H9 (cell line): Measurements from ENCODE around the gene MON2. TPM values are rescaled to one million over a fixed set of nuclear protein-coding genes. Genes with fewer than 3 reads are reported as not detected.

Source experiments
- DNase-seq: peaks from one replicate; pipeline ENCODE4 v3.0.0-alpha.2; 2017
- H2AFZ ChIP-seq: one replicate; pipeline ENCODE4 v1.6.1; 2013; ENCODE audit warnings: mild to moderate bottlenecking, low read length, control low read depth, moderate library complexity
- H2AK5ac ChIP-seq: 2 replicates; pipeline ENCODE4 v1.6.1; 2013; ENCODE audit warnings: low read length, control low read depth, mixed read lengths; ENCODE audit not compliant: insufficient read length
- H2BK120ac ChIP-seq: one replicate; pipeline ENCODE4 v1.6.1; 2013; ENCODE audit warnings: low read depth, mild to moderate bottlenecking, low read length, control low read depth, inconsistent platforms; ENCODE audit not compliant: poor library complexity, severe bottlenecking
- H2BK12ac ChIP-seq: 2 replicates; pipeline ENCODE4 v1.6.1; 2013; ENCODE audit warnings: low read length, control low read depth, mixed read lengths, low read depth; ENCODE audit not compliant: insufficient read length
- H2BK15ac ChIP-seq: 2 replicates; pipeline ENCODE4 v1.6.1; 2013; ENCODE audit warnings: low read depth, low read length, control low read depth
- H2BK20ac ChIP-seq: one replicate; pipeline ENCODE4 v1.6.1; 2013; ENCODE audit warnings: low read depth, mild to moderate bottlenecking, low read length, control low read depth, inconsistent platforms; ENCODE audit not compliant: poor library complexity, severe bottlenecking
- H2BK5ac ChIP-seq: 2 replicates; pipeline ENCODE4 v1.6.1; 2013; ENCODE audit warnings: low read length, control low read depth, mixed read lengths; ENCODE audit not compliant: insufficient read length
- H3K14ac ChIP-seq: 2 replicates; pipeline ENCODE4 v1.6.1; 2013; ENCODE audit warnings: low read length, control low read depth; ENCODE audit not compliant: insufficient read depth
- H3K18ac ChIP-seq: 2 replicates; pipeline ENCODE4 v1.6.1; 2013; ENCODE audit warnings: low read depth, mild to moderate bottlenecking, mixed read lengths, low read length, control low read depth; ENCODE audit not compliant: insufficient read length
- H3K23ac ChIP-seq: 2 replicates; pipeline ENCODE4 v1.6.1; 2013; ENCODE audit warnings: low read length, control low read depth, mixed read lengths, low read depth; ENCODE audit not compliant: insufficient read length
- H3K23me2 ChIP-seq: 2 replicates; pipeline ENCODE4 v1.6.1; 2013; ENCODE audit warnings: low read depth, mild to moderate bottlenecking, mixed read lengths, low read length, control low read depth; ENCODE audit not compliant: insufficient read length, poor library complexity, severe bottlenecking
- H3K27ac ChIP-seq: 2 replicates; pipeline ENCODE4 v1.5.1; 2013; ENCODE audit warnings: low read length, control low read depth, mixed read lengths, low read depth; ENCODE audit not compliant: insufficient read length
- H3K27me3 ChIP-seq: 2 replicates; pipeline ENCODE4 v1.6.1; 2013; ENCODE audit warnings: low read length, control low read depth, inconsistent platforms; ENCODE audit not compliant: insufficient read depth
- H3K4ac ChIP-seq: 2 replicates; pipeline ENCODE4 v1.6.1; 2013; ENCODE audit warnings: low read depth, mild to moderate bottlenecking, control low read depth, inconsistent platforms, low read length, moderate library complexity
- H3K4me1 ChIP-seq: 2 replicates; pipeline ENCODE4 v1.6.1; 2013; ENCODE audit warnings: low read length, control low read depth, inconsistent platforms; ENCODE audit not compliant: insufficient read depth
- H3K4me2 ChIP-seq: 2 replicates; pipeline ENCODE4 v1.6.1; 2013; ENCODE audit warnings: low read length, control low read depth, mixed read lengths; ENCODE audit not compliant: insufficient read length, insufficient read depth
- H3K56ac ChIP-seq: 2 replicates; pipeline ENCODE4 v1.6.1; 2013; ENCODE audit warnings: low read depth, mild to moderate bottlenecking, mixed read lengths, low read length, control low read depth; ENCODE audit not compliant: insufficient read length
- H3K79me1 ChIP-seq: 2 replicates; pipeline ENCODE4 v1.6.1; 2013; ENCODE audit warnings: low read depth, mild to moderate bottlenecking, moderate library complexity, low read length, control low read depth, inconsistent platforms; ENCODE audit not compliant: insufficient read depth, poor library complexity, severe bottlenecking
- H3K79me2 ChIP-seq: 2 replicates; pipeline ENCODE4 v1.6.1; 2013; ENCODE audit warnings: low read length, control low read depth, inconsistent platforms; ENCODE audit not compliant: insufficient read depth
- H3K9ac ChIP-seq: 2 replicates; pipeline ENCODE4 v1.6.1; 2013; ENCODE audit warnings: low read length, control low read depth, mixed read lengths; ENCODE audit not compliant: insufficient read length; ENCODE audit errors: extremely low read depth
- H3K9me3 ChIP-seq: one replicate; pipeline ENCODE4 v1.6.1; 2013; ENCODE audit warnings: low read depth, low read length, inconsistent platforms; ENCODE audit not compliant: control insufficient read depth
- H3T11ph ChIP-seq: one replicate; pipeline ENCODE4 v1.6.1; 2013; ENCODE audit warnings: mild to moderate bottlenecking, low read length, control low read depth, inconsistent platforms
- H4K20me1 ChIP-seq: one replicate; pipeline ENCODE4 v1.6.1; 2013; ENCODE audit not compliant: control insufficient read depth, insufficient read length, insufficient read depth
- H4K5ac ChIP-seq: 2 replicates; pipeline ENCODE4 v1.6.1; 2013; ENCODE audit warnings: low read depth, mild to moderate bottlenecking, mixed read lengths, low read length, control low read depth; ENCODE audit not compliant: insufficient read length
- H4K8ac ChIP-seq: replicated peaks from 2 replicates; pipeline ENCODE4 v1.6.1; 2013; ENCODE audit warnings: low read length, control low read depth, mixed read lengths, low read depth; ENCODE audit not compliant: insufficient read length
- H4K91ac ChIP-seq: 2 replicates; pipeline ENCODE4 v1.6.1; 2013; ENCODE audit warnings: low read depth, mild to moderate bottlenecking, moderate library complexity, mixed read lengths, low read length, control low read depth; ENCODE audit not compliant: insufficient read length
- H3K27ac Mint-ChIP-seq, 3 experiments: 2 replicates in 2 of 3; 3 replicates in 1 of 3; pipeline ENCODE4 v1.8.0; 2020 to 2021; ENCODE audit warnings: mixed read lengths in 3 of 3, mild to moderate bottlenecking in 1 of 3, moderate library complexity in 1 of 3
- H3K27me3 Mint-ChIP-seq: 2 replicates; pipeline ENCODE4 v1.8.0; 2021; ENCODE audit warnings: low read depth, mild to moderate bottlenecking, moderate library complexity, mixed read lengths
- H3K36me3 Mint-ChIP-seq, 3 experiments: 2 replicates in 2 of 3; 3 replicates in 1 of 3; pipeline ENCODE4 v1.8.0; 2020 to 2021; ENCODE audit warnings: low read depth in 3 of 3, mixed read lengths in 3 of 3; ENCODE audit not compliant: insufficient read depth in 1 of 3
- H3K4me1 Mint-ChIP-seq, 2 experiments: 2 replicates each; pipeline ENCODE4 v1.8.0; 2020; ENCODE audit warnings: mixed read lengths in 2 of 2
- H3K4me3 Mint-ChIP-seq, 2 experiments: 2 replicates in 1 of 2; 3 replicates in 1 of 2; pipeline ENCODE4 v1.8.0; 2020 to 2021; ENCODE audit warnings: mild to moderate bottlenecking in 2 of 2, mixed read lengths in 2 of 2, moderate library complexity in 1 of 2
- H3K9me3 Mint-ChIP-seq, 2 experiments: 2 replicates in 1 of 2; 3 replicates in 1 of 2; pipeline ENCODE4 v1.8.0; 2020; ENCODE audit warnings: mild to moderate bottlenecking in 2 of 2, mixed read lengths in 2 of 2, moderate library complexity in 1 of 2
- CTCF ChIP-seq: fragments of 200-600 bp; sonication (generic); conservative IDR thresholded peaks from 3 replicates; pipeline ENCODE4 v1.8.0; 2021; ENCODE audit warnings: antibody characterized with exemption, mild to moderate bottlenecking
- total RNA-seq: library from RNA; stranded (reverse); gene quantifications from 2 replicates; pipeline ENCODE4 v1.2.1, GENCODE V29; 2021

MON2 gene
- total RNA-seq, 1 experiment from 2014 or later = 21.9 TPM

GRCh38 chr12:62525271-62525670, 58.6 kb downstream of the MON2 start:
- Histone ChIP-seq H2BK20ac (no peak overlapping the region), H3K79me1 (no peaks in the 10 kb centered on the region), H3K14ac (no peak overlapping the region), H4K91ac (no peak overlapping the region), H2BK12ac (no peak overlapping the region), H4K5ac (no peak overlapping the region), H3K9ac (no peak overlapping the region), H3K56ac (no peak overlapping the region), H3K18ac (no peak overlapping the region), H3T11ph (no peak overlapping the region), H2BK15ac (no peak overlapping the region), H3K23me2 (no peaks in the 10 kb centered on the region), H2AK5ac (no peak overlapping the region), H4K20me1 (no peaks in the 10 kb centered on the region), H3K9me3 (no peaks in the 10 kb centered on the region), H3K4me2 (no peak overlapping the region), H4K8ac (no peak overlapping the region), H3K4ac (no peak overlapping the region), H3K79me2 (no peaks in the 10 kb centered on the region), H2BK120ac (no peak overlapping the region), H3K27ac (no peak overlapping the region), H2AFZ (no peak overlapping the region), H3K23ac (no peak overlapping the region), H3K4me1 (no peaks in the 10 kb centered on the region), H2BK5ac (no peak overlapping the region), H3K27me3 (no peaks in the 10 kb centered on the region)
- H3K27me3 Mint-ChIP-seq = no peaks in the 10 kb centered on the region
- H3K9me3 Mint-ChIP-seq = no peaks in the 10 kb centered on the region
- no peak for DNase-seq
- H3K4me1 Mint-ChIP-seq = no peaks in the 10 kb centered on the region
- H3K36me3 Mint-ChIP-seq = peaks cover 0 to 6% (median 0%) of the 10 kb centered on the region in 3 experiments; a peak in 2 of 7 replicates
- no peak for TF ChIP-seq CTCF
- H3K27ac Mint-ChIP-seq = no peak overlapping the region
- no peak overlapping the region for H3K4me3 Mint-ChIP-seq
